IPS DF 6.9 (cell line): ENCODE results near the gene BCL2L1.

Experiments used
- DNase-seq: peaks from one replicate; pipeline ENCODE4 v3.0.0-alpha.2; 2013; ENCODE audit warnings: low read depth, low spot score
- H3K27ac ChIP-seq: one replicate; pipeline ENCODE4 v1.5.1; 2013; ENCODE audit warnings: low read length, control low read depth
- H3K27me3 ChIP-seq: 2 replicates; pipeline ENCODE4 v1.6.1; 2013; ENCODE audit warnings: mild to moderate bottlenecking, low read length; ENCODE audit not compliant: control insufficient read depth, insufficient read depth
- H3K36me3 ChIP-seq: 2 replicates; pipeline ENCODE4 v1.6.1; 2013; ENCODE audit warnings: low read length; ENCODE audit not compliant: control insufficient read depth, insufficient read depth
- H3K4me1 ChIP-seq: 2 replicates; pipeline ENCODE4 v1.6.1; 2013; ENCODE audit warnings: low read length; ENCODE audit not compliant: control insufficient read depth, insufficient read depth
- H3K4me3 ChIP-seq: 2 replicates; pipeline ENCODE4 v1.5.1; 2013; ENCODE audit warnings: mild to moderate bottlenecking, low read length
- H3K9me3 ChIP-seq: 2 replicates; pipeline ENCODE4 v1.6.1; 2013; ENCODE audit warnings: low read length, inconsistent platforms; ENCODE audit not compliant: control insufficient read depth, insufficient read depth
- WGBS: extraction: QIAGEN DNeasy Blood & Tissue Kit; methylation state at CpG from one replicate; pipeline ENCODE4 v1.1.7; 2013; ENCODE audit warnings: mixed read lengths, missing lambda C conversion rate; ENCODE audit not compliant: insufficient read length, insufficient coverage; 5-methylcytosine and 5-hydroxymethylcytosine counted together

The BCL2L1 gene

DNA sequence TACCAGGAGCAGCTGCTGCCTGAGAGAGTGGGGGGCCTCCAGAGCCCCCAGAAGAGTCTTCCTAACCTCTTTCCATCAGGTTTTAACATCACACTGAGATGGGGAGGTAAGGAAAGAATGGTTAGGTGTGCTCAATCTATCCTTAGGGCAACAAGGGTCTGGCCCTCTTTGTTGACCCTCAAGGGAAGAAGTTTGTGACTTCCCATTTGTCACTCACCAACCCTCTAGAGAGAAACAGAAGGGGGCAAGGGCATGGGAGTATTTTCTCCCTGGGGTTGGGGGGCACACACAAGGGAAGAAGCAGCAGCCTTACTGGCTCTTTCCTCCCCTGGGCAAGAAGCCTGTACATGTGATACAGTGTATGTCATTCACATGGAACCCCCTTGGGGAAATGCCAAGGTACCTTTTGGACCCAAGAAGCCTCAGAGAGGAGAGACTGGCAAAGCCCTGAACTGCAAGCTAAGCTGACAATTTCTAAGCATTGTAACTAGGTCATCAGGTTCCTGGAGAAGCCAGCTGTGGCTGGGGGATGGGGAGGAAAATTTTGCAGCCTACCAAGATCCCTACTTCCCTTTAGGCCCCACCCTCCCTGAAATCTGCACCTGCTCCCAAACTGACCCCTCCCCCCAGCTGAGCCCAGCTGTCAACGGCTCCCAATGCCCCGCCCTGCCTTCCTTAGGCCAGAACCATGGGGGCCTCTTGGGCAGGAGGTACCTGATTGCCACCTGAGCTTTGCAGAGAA, 14.5 kb downstream of the BCL2L1 start:
- Histone ChIP-seq H3K9me3 (no peaks in the 10 kb centered on the region; the same call in 1 of the 2 replicates), H3K27me3 (no peaks in the 10 kb centered on the region), H3K27ac (no peak overlapping the region), H3K36me3 (peaks cover 5% of the 10 kb centered on the region; the same call in 1 of the 2 replicates), H3K4me1 (peaks cover 14% of the 10 kb centered on the region), H3K4me3 (no peak overlapping the region)
- no CpG with 5 or more reads among the region's 2 CpGs for WGBS
- no peak for DNase-seq

DNA sequence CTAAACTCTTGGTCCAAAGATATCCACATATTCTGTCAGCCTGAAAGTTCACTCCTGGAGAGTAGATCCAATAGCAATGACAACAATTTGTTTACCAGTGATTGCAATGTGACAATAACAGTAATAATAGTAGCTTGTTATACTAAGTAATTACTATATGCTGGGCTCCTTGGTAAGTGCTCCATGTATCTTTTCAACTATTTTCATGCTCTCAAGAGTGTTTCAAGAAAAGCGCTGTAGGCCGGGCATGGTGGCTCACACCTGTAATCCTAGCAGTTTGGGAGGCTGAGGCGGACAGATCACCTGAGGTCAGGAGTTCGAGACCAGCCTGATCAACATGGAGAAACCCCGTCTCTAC, 15.4 kb downstream of the BCL2L1 start:
- no CpG with 5 or more reads among the region's 5 CpGs for WGBS

GRCh38 chr20:31706607-31707257, 15.9 kb downstream of the BCL2L1 start:
- no peaks in the 10 kb centered on the region; the same call in 1 of the 2 replicates for H3K9me3 ChIP-seq
- H3K4me1 ChIP-seq = peaks cover 7% of the 10 kb centered on the region; the same call in 1 of the 2 replicates
- WGBS = no CpG with 5 or more reads among the region's 2 CpGs
- H3K36me3 ChIP-seq = peaks cover 5% of the 10 kb centered on the region; the same call in 1 of the 2 replicates
- no peak overlapping the region for H3K4me3 ChIP-seq
- H3K27ac ChIP-seq = no peak overlapping the region
- H3K27me3 ChIP-seq = no peaks in the 10 kb centered on the region
- DNase-seq = no peak

More for the DNA sequence above, 15.4 kb downstream of the BCL2L1 start:
- H3K9me3 ChIP-seq = no peaks in the 10 kb centered on the region; the same call in 1 of the 2 replicates
- no peak overlapping the region for H3K27ac ChIP-seq
- H3K36me3 ChIP-seq = peaks cover 5% of the 10 kb centered on the region; the same call in 1 of the 2 replicates
- no peak overlapping the region for H3K4me3 ChIP-seq
- peaks cover 7% of the 10 kb centered on the region; the same call in 1 of the 2 replicates for H3K4me1 ChIP-seq
- no peaks in the 10 kb centered on the region for H3K27me3 ChIP-seq
- no peak for DNase-seq

- H3K27me3 ChIP-seq = no peaks in the 10 kb centered on the region
- H3K27ac ChIP-seq = no peak overlapping the region
- no peaks in the 10 kb centered on the region; the same call in 1 of the 2 replicates for H3K9me3 ChIP-seq
- DNase-seq = no peak
- no CpG with 5 or more reads among the region's 4 CpGs for WGBS
- H3K4me3 ChIP-seq = no peak overlapping the region
- H3K4me1 ChIP-seq = peaks cover 7% of the 10 kb centered on the region; the same call in 1 of the 2 replicates
- peaks cover 5% of the 10 kb centered on the region; the same call in 1 of the 2 replicates for H3K36me3 ChIP-seq
These were observed 16.8 kb downstream of the BCL2L1 start for GRCh38 chr20:31705598-31706597.

DNA sequence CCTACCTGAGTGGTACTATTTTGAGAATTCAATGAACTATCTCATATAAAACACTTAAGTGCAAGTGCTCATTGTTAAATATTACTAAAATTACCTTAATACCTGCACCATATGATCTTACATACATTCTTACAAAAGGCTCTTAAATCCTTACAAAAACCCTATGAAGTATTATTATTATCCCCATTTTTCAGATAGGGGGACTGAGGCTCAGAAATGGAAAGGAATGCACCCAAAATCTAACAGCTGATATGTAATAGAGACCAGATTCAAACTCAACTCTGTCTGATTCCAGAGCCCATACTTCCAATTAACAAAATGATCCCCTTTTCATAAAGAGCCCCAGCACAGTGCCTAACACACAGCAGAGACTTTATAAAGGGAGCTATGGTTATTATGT, 17.5 kb downstream of the BCL2L1 start:
- Histone ChIP-seq H3K36me3 (peaks cover 5% of the 10 kb centered on the region; the same call in 1 of the 2 replicates), H3K4me1 (peaks cover 7% of the 10 kb centered on the region; the same call in 1 of the 2 replicates), H3K4me3 (no peak overlapping the region), H3K27me3 (no peaks in the 10 kb centered on the region), H3K27ac (no peak overlapping the region), H3K9me3 (no peaks in the 10 kb centered on the region; the same call in 1 of the 2 replicates)
- no peak for DNase-seq

DNA sequence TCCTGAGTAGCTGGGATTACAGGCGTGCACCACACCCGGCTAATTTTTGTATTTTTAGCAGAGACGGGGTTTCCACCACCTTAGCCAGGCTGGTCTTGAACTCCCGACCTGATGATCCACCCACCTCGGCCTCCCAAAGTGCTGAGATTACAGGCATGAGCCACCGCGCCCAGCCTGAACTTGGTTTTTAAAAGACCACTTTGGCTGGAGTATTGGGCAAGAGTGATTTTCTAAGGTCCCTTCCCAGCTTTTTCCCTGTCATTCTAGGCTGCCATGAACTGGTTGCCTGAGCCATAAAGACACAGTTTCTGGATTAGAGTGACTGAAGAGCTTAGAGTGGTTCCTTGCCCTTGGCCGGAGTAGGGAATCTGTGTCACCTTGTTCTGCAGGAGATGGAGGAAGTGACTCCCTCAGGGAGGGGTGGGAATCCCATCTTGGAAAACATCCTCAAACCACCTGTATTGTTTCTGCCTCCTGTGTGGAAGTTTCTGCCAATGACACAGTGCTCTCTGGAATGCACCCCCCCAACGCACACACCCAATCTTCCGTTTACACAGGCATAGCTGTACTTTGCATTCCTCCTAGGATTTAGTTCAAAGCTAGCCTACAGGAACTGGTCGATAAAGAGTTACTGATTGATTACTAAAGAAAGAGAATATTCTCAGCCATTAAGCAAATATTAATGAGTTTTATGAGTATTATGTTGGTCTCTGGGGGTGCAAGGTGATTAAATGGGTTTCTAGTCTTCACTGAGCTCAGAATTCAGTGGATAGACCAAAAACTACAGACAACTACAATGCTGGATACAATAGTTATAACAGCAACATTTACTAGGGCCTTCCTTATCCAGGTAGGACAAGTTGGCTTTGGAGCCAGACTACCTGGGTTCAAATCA, 18.2 kb downstream of the BCL2L1 start:
- Histone ChIP-seq H3K9me3 (no peaks in the 10 kb centered on the region; the same call in 1 of the 2 replicates), H3K4me3 (no peak overlapping the region), H3K36me3 (peaks cover 5% of the 10 kb centered on the region; the same call in 1 of the 2 replicates), H3K4me1 (peaks cover 7% of the 10 kb centered on the region; the same call in 1 of the 2 replicates), H3K27ac (no peak overlapping the region), H3K27me3 (no peaks in the 10 kb centered on the region)
- DNase-seq = no peak
- no CpG with 5 or more reads among the region's 11 CpGs for WGBS

GRCh38 chr20:31701591-31701990, 21.1 kb downstream of the BCL2L1 start:
- no peak for DNase-seq
- Histone ChIP-seq H3K27me3 (no peaks in the 10 kb centered on the region), H3K4me3 (no peak overlapping the region), H3K9me3 (no peaks in the 10 kb centered on the region; the same call in 1 of the 2 replicates), H3K4me1 (0 out of 2 replicates have a peak, but pooled peaks cover 1% of the 10 kb centered on the region), H3K36me3 (peaks cover 5% of the 10 kb centered on the region; the same call in 1 of the 2 replicates), H3K27ac (no peak overlapping the region)
- WGBS = no CpG with 5 or more reads among the region's 1 CpG

- Histone ChIP-seq H3K9me3 (no peaks in the 10 kb centered on the region; the same call in 1 of the 2 replicates), H3K27me3 (no peaks in the 10 kb centered on the region), H3K27ac (no peak overlapping the region), H3K36me3 (peaks cover under 1% of the 10 kb centered on the region; the same call in 1 of the 2 replicates), H3K4me1 (0 out of 2 replicates have a peak, but pooled peaks cover 1% of the 10 kb centered on the region), H3K4me3 (no peak overlapping the region)
- DNase-seq = no peak
- no CpG with 5 or more reads among the region's 5 CpGs for WGBS
These were observed 21.9 kb downstream of the BCL2L1 start for GRCh38 chr20:31700747-31701146.
